ENCODE results near the gene FUBP3.
"Not testable (repeated sequence)": the region's sequence is repeated elsewhere in the genome, so short reads cannot be mapped to it uniquely, and the experiment has no call there.

FUBP3 gene

DNA sequence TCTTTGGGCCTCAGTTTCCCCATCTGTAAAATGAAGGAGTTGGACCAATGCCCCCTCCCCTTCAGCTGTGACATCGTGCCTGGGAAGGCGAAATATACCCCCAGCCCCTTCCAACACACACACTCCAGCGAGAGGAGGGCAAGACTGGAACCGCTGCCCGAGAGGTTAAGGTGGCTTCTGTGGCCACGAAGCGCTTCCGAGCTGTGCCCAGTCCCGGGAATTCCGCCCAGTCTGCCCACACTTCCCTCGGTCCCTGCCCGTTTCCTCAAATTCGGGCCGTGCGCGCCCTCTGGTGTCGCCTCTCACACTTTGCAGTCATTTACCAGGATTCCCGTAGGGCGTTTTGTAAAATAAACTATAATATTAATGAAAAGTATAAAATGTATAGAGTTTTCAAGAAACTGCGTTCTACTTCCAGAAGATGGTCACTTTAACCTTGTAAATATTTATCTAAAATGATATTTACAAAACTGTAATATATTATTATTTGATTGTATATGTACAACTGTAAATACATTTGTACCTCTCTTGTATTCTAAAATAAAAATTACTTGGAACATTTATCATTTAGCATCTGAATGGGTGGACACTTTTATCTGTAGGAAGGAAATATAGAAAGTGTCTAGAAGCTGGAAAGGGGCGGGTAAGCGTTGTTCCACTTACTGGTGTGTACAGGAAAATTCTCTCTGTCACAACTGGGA lies 103.2 kb downstream of the FUBP3 start:
- DNase-seq (ENCODE audit: low read depth) = peak; percentile 66

DNA sequence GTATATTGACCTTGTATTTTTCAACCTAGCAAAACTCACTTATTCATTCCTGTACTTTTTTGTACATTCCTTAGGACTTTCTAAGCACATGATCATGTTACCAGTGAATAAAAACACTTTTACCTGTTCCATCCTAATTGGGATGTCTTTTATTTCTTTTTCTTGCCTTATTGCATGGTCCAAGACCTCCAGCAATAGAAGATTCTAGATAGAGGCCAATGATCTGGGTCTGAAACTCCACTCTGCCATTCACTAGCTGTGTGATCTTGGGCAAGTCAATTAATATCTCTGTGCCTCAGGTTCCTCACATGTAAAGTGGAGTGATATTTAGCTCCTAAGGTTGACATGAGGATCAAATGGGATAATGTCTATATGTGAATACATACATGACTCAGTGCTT lies 105.7 kb downstream of the FUBP3 start:
- no peak for DNase-seq (ENCODE audit: low read depth)

DNA sequence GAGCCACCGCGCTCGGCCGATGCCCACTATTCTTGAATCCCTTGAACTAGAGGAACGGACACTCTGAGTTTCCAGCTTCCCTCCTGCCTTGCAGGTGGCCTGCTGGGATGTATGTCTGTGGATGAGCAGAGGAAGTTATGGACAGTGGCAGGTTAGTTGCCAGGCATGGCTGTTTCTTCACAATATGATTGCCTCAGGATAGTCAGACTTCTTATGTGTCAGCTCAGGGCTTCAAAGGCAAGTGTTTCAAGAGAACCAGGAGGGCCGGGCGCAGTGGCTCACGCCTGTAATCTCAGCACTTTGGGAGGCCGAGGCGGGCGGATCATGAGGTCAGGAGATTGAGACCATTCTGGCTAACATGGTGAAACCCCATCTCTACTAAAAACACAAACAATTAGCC lies 106.6 kb downstream of the FUBP3 start:
- not testable (repeated sequence) for DNase-seq (ENCODE audit: low read depth)

DNA sequence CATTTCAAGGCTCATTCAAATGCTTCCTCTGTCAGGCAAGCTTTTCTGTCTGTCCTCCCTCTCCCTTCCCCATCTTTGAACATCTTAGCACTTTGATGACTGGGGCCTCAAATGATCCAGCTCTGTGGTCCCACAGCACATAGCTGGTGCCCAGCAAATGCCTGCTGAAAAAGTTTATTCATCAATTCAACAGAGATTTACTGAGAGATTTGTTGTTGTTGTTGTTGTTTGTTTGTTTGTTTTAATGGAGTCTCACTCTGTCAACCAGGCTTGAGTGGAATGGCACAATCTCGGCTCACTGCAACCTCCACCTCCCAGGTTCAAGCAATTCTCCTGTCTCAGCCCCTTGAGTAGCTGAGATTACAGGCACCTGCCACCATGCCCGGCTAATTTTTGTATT lies 108.2 kb downstream of the FUBP3 start:
- DNase-seq (ENCODE audit: low read depth) = no peak

All from fibroblast of the conjunctiva (primary cell).